GM10248 (cell line): Measurements from ENCODE around the gene NOX5.

Experiments used
- CTCF ChIA-PET: fragments of 300-600 bp; sonication (Branson Sonifier 250); formaldehyde crosslinking; extraction: SDS; loops from one replicate; lab custom pipeline; 2021; ENCODE audit warnings: antibody characterized with exemption; lab: Yijun Ruan, JAX
- POLR2A ChIA-PET: fragments of 350-650 bp; sonication (Branson Sonifier 250); formaldehyde crosslinking; extraction: SDS; loops from one replicate; lab custom pipeline; 2020; ENCODE audit warnings: antibody characterized with exemption; lab: Yijun Ruan, JAX
- DNase-seq: peaks from one replicate; pipeline ENCODE4 v3.0.0; 2012; ENCODE audit errors: extremely low spot score
- TF ChIP-seq, protein P1 (sequence below): IDR thresholded peaks from 2 replicates; pipeline ENCODE4 v1.5.1; 2012; ENCODE audit warnings: mild to moderate bottlenecking, low read depth; ENCODE audit errors: extremely low read depth, missing control alignments, control extremely low read depth

NOX5 gene

DNA sequence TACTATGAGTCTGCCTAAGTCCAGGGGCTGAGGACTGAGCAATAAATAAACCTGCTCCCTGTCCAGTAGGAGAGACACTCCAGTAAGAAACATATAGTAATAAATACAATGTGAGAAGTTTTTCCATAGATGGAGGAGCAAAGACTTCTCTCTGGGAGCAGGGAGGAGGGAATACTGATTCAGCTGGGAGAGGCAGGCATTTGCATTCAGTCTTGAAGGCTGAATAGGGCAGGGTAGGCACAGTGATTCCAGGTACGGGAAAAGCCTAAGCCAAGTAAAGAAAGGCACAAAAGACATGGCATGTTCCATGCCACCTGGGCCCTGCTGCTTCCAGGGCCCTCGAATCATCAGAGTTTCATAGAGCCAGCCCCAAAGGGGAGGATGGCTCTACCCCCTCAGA lies 86.3 kb downstream of the NOX5 start:
- DNase-seq = no peak
- POLR2A ChIA-PET = no interaction called here
- CTCF ChIA-PET = interaction anchor here (0.9 kb wide), 1 partner anchor 10 kb away, joined by 3 read pairs; no protein-coding TSS in a partner anchor
- TF ChIP-seq, protein P1, sequence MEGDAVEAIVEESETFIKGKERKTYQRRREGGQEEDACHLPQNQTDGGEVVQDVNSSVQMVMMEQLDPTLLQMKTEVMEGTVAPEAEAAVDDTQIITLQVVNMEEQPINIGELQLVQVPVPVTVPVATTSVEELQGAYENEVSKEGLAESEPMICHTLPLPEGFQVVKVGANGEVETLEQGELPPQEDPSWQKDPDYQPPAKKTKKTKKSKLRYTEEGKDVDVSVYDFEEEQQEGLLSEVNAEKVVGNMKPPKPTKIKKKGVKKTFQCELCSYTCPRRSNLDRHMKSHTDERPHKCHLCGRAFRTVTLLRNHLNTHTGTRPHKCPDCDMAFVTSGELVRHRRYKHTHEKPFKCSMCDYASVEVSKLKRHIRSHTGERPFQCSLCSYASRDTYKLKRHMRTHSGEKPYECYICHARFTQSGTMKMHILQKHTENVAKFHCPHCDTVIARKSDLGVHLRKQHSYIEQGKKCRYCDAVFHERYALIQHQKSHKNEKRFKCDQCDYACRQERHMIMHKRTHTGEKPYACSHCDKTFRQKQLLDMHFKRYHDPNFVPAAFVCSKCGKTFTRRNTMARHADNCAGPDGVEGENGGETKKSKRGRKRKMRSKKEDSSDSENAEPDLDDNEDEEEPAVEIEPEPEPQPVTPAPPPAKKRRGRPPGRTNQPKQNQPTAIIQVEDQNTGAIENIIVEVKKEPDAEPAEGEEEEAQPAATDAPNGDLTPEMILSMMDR = no peak

DNA sequence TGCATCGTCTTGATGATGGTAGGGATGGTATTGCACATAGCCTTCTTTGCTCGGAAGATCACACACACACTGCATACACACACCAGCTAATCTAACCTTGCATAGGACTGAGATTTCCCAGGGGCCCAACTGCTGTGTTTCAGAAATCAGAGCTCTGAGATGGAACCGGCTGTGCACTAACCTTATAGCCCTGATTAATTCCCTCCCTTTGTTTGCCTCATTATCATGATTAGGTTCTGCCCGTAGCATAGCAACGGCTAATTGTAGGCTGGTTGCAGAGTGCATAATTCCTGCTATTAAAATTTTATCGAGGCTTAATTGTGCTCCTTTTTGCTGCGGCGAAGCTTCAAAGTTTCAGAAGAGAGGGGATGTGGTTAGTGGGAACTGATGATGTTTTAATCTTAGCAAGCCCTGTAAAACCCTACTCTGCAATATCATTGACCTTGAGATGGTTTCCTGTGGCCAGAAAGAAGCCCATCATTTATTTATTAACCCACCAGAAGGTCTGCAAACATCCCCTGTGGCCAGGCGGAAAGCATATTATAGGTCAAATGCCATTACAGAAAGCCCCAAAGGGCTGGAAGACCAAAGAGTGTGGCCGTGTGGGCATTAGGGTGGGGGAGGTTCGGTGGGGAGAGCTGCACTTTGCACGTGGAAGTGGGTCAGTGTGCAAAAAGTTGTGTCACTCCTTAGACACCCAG lies 89.7 kb downstream of the NOX5 start:
- ChIA-PET CTCF (no interaction called here), POLR2A (no interaction called here)
- no peak for DNase-seq
- TF ChIP-seq, protein P1 = no peak

DNA sequence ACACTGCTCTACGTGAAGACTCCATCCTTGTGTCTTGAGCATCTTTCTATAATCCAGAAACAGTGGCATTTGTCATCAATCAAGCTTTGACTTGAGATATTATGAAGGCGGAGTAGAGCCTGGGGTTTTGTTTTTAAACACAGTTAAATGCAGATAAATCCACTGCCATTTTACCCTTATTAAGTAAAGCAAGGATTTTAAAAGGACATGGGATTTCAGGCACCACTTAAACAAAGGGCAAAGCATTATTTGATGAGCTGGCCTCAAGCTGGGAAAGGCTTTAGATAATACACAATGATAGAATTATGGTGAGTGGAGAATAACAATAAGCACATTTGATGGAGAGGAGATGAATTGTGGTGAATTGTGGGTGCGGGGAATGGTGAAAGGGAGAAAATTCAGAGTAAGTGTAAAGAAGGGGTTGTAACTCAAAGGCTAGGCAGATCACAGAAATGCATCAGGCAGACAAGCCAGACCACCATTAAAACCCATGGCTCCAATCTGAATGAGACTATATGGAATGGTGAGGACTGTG lies 91.0 kb downstream of the NOX5 start:
- POLR2A ChIA-PET = no interaction called here

DNA sequence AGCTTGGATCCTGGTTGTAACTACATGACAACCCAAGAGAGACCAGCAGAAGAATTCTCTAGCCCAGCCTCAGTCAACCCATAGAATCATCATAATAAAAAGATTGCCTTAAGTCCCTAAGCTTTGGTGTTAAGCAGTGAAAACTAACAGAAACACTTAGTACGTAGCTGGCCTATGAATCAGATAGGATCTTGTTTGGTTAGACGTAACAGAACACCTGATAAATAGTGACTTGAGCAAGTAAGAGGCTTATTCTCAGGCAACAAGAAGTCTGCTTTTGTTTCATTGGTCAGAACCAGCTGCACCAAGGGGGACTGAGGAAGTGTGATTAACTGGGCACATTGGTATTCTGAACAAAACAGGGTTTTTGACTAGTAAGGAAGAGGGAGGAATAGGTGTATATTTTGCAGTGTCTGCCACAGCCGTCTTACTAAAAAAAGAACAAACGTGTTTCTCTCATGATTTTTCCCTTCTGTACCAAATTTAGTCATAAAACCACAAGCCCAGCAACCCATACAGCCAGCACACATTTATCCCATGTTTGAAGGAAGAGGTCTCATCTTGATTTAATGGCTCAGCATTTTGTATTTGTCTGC lies 92.6 kb downstream of the NOX5 start:
- CTCF ChIA-PET = interaction anchor here (1.7 kb wide), 1 partner anchor 11 kb away, joined by 6 read pairs; no protein-coding TSS in a partner anchor
- POLR2A ChIA-PET = no interaction called here
- TF ChIP-seq, protein P1 = no peak
- DNase-seq = no peak

More for the DNA sequence above, 91.0 kb downstream of the NOX5 start:
- TF ChIP-seq, protein P1 = no peak
- DNase-seq = no peak
- CTCF ChIA-PET = interaction anchor here (1.6 kb wide), 1 partner anchor 13 kb away, joined by 6 read pairs; no protein-coding TSS in a partner anchor
